Fibroblast of skin of scalp (primary cell): Measurements from ENCODE around the gene SMOC1.
A peak's percentile ranks its signal among the peaks of the same experiment; 100 is the strongest.

ENCODE experiments used
- DNase-seq: peaks from one replicate; pipeline ENCODE4 v3.0.0-alpha.2; 2013

The SMOC1 gene

GRCh38 chr14:69943084-69943780 is 64.0 kb downstream of the SMOC1 start:
- no peak for DNase-seq

- no peak for DNase-seq
Observed at GRCh38 chr14:69945347-69945746, 66.1 kb downstream of the SMOC1 start.

GRCh38 chr14:69945912-69946311 is 66.7 kb downstream of the SMOC1 start:
- DNase-seq, result peak; percentile 7

GRCh38 chr14:69948351-69948750 is 69.1 kb downstream of the SMOC1 start:
- DNase-seq, result no peak

- DNase-seq, result no peak
Observed at GRCh38 chr14:69951263-69951662, 72.0 kb downstream of the SMOC1 start.

GRCh38 chr14:69951935-69952334 is 72.7 kb downstream of the SMOC1 start:
- DNase-seq, result no peak

GRCh38 chr14:69953266-69953915 is 74.2 kb downstream of the SMOC1 start:
- DNase-seq, result no peak

- DNase-seq, result no peak
Observed at GRCh38 chr14:69955855-69956845, 76.9 kb downstream of the SMOC1 start.

- DNase-seq, result no peak
Observed at GRCh38 chr14:69956970-69957369, 77.8 kb downstream of the SMOC1 start.

- DNase-seq, result no peak
Observed at GRCh38 chr14:69957986-69958385, 78.8 kb downstream of the SMOC1 start.

GRCh38 chr14:69959136-69959535 is 79.9 kb downstream of the SMOC1 start:
- no peak for DNase-seq

- no peak for DNase-seq
Observed at GRCh38 chr14:69960296-69960695, 81.1 kb downstream of the SMOC1 start.

GRCh38 chr14:69963966-69964365 is 84.8 kb downstream of the SMOC1 start:
- DNase-seq, result no peak

GRCh38 chr14:69964841-69965240 is 85.6 kb downstream of the SMOC1 start:
- DNase-seq, result no peak

- no peak for DNase-seq
Observed at GRCh38 chr14:69968132-69968531, 88.9 kb downstream of the SMOC1 start.

- no peak for DNase-seq
Observed at GRCh38 chr14:69968681-69969080, 89.5 kb downstream of the SMOC1 start.

- DNase-seq, result no peak
Observed at GRCh38 chr14:69972755-69973154, 93.5 kb downstream of the SMOC1 start.

GRCh38 chr14:69973846-69974245 is 94.6 kb downstream of the SMOC1 start:
- no peak for DNase-seq

- no peak for DNase-seq
Observed at GRCh38 chr14:69979882-69980281, 100.7 kb downstream of the SMOC1 start.

GRCh38 chr14:69980457-69981425 is 101.5 kb downstream of the SMOC1 start:
- no peak for DNase-seq

- no peak for DNase-seq
Observed at GRCh38 chr14:69982220-69982839, 103.1 kb downstream of the SMOC1 start.
